Measurements from ENCODE around the gene KRT15.
"Not testable (repeated sequence)": the region's sequence is repeated elsewhere in the genome, so short reads cannot be mapped to it uniquely, and the experiment has no call there.

The KRT15 gene

DNA sequence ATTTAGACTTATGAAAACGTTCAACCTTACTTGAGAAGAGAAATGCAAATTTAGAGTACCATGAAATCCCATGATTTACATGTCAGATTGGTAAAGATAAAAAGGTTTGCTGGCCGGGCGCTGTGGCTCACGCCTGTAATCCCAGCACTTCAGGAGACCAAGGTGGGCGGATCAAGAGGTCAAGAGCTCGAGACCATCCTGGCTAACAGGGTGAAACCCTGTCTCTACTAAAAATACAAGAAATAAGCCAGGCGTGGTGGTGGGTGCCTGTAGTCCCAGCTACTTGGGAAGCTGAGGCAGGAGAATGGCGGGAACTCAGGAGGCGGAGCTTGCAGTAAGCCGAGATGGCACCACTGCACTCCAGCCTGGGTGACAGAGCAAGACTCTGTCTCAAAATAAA is 24.1 kb upstream of the KRT15 start:
- not testable (repeated sequence) for DNase-seq

- DNase-seq: no peak
Observed at GRCh38 chr17:41542357-41542756, 23.7 kb upstream of the KRT15 start.

DNA sequence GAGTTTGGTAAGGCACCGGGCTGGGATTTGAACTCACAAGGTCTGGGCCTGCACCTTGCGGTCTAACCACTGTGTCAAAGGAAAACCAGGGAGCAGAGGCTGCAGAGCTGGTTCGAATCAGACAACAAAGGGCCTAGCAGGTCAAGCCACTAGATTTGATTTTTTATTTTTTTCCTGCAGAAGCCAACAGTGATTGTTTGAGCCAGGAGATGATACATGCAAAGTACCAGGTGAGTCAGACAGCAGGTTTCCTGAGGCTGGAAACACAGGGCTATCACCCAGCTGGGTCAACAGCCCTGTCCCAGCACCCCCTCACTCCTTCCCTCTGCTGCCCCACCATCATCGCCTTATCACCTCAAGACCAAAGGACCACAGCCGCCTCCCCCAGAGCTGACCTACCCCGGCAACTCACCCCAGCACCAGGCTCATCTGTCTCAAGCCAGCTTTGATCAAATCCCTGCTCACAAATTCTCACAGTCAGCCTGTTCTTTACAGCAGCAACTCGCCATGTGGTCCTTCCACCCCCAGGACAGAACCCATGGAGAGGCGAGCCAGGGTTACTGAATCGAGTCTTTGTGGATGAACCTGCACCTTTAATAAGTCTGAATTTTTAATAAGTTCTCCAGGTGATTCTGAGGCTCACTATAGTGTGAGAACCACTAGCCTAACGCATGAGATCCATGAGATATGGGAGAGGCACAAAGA is 22.4 kb upstream of the KRT15 start:
- DNase-seq: no peak

DNA sequence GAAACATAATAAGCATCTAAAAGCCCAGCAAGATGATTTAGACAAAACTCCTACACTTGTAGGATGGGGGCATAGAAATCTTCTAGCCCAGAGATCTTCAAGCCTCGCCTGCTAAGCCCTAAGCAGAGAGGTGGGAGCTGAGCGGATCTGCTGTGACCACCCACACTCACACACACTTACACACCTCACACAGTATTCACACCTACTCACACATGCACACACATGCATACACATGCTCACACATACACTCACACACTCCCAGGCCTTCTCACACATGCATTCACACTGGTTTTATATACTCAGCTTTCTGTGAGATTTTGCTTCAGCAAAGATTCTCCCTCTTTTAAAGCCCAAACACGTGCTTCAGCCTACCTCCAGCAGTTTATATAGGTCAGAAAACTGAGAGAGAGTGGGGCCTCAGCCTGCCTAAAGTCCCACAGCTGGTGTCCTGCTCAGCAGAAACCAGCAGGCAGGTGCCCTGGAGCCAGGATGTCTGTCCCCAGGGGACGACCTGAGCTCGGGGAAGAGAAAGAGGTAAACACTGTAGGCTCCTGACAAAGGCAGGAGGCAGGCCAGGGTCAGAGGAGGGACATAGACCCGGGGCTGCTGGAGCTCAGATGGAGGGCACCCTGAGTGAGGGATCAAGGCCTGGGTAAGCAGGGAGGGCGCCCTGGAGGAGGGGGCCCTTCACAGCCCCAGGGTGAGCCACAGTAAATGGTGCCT is 21.4 kb upstream of the KRT15 start:
- no peak for DNase-seq

DNA sequence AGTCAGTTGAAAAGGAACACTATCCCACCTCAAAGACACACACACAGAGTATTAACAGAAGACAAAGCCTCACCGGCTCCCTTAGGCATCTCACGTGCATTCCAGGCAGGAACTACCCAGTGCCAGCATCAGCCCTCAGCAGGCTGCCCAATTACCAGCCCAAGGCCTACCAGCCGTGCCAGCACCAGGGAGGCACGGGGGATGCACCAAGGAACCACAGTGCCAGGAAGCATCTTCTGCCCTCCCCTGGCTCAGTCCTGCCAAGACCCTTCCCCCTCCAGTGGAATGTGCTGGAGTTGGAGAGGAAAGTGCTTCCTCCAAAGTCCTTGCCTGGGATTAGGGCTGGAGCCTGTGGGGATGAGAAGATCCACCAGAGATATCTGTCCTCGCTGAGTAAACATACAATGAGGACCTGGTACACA is 20.4 kb upstream of the KRT15 start:
- DNase-seq: no peak

GRCh38 chr17:41538565-41538991 is 19.9 kb upstream of the KRT15 start:
- DNase-seq: no peak

GRCh38 chr17:41537990-41538389 is 19.3 kb upstream of the KRT15 start:
- DNase-seq: no peak

DNA sequence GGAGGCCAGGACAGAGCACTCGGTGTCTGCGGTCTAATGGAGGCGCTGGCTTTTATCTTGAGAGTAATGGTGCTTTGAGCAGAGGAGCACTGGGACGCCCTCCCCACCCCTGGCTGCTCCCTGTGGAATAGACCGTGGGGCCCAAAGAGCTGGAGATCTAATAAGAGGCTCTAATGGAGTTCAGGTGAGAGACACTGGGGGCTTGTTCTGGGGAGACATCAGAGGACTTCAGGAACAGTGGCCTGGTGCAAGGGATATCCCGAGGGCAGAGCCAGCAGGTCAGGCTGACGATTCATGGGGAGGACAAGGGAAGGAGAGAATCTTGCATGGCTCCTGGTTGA is 18.9 kb upstream of the KRT15 start:
- no peak for DNase-seq

- no peak for DNase-seq
Observed at GRCh38 chr17:41536741-41537613, 18.3 kb upstream of the KRT15 start.

DNA sequence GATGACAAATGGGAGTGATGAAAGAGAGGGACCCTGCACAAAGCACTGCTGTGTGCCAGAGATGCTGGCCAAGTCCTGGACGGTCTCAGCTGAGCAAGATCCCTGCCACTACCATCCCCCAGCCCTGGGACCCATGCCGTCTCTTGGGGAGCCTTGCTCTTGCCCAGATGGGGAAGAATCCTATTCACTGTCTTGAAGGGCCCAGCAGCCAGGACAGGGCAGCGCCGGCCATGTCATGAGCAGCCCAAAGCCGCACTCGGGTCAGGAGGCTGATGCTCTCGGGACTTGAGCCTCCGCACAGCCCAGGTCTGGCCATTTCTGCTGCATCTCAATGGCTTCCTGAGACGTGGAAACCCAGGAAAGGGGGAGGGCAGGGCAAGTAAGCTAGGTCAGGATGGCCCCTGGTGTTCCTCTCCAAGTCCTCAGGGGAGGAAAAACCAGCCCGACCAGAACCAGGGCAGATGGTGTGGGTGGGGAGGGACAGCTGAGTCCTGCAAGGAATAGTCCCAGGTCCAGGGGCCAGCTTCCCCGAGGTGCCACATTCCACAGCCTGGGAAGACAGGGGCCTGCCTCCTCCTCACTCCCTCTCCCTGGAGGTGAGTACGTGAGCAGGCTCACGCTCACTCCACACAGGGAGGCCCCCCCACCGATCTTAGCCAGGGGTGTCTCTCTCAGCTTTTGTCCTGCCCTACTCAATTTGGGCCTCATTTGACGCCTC is 17.2 kb upstream of the KRT15 start:
- no peak for DNase-seq

DNA sequence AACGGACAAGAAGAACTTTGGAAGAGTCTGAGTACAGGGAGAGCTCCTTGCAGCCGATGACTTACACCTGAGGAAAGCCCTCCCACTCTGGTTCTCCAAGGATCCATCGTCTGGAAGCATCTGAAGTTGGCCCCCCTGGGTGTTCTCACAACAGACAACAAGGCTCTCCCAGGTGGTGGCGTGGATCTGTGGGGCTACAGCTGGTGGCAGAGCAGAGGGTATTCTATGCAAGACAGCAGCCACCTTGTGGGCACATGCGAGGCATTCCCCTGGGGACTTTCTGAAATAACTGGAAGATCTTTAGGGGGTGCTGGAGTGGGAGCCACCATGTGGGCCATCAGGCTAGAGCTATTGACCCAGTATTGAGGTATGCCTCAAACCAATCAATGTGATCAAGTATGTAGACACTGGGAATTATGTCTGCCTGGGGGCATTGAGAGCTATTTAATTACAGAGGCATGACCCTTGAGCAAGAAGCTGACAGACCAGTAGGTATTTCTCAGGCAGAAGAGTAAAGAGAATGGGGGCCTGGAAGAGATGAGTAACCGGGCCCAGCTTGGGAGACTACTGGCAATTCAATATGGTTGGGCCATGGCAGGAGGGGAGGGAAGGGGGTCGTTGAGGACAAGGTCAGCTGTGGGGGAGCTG is 16.3 kb upstream of the KRT15 start:
- DNase-seq: no peak

GRCh38 chr17:41533613-41534012 is 14.9 kb upstream of the KRT15 start:
- no peak for DNase-seq

- no peak for DNase-seq
Observed at GRCh38 chr17:41532947-41533570, 14.4 kb upstream of the KRT15 start.

- DNase-seq: no peak
Observed at GRCh38 chr17:41531993-41532392, 13.3 kb upstream of the KRT15 start.

DNA sequence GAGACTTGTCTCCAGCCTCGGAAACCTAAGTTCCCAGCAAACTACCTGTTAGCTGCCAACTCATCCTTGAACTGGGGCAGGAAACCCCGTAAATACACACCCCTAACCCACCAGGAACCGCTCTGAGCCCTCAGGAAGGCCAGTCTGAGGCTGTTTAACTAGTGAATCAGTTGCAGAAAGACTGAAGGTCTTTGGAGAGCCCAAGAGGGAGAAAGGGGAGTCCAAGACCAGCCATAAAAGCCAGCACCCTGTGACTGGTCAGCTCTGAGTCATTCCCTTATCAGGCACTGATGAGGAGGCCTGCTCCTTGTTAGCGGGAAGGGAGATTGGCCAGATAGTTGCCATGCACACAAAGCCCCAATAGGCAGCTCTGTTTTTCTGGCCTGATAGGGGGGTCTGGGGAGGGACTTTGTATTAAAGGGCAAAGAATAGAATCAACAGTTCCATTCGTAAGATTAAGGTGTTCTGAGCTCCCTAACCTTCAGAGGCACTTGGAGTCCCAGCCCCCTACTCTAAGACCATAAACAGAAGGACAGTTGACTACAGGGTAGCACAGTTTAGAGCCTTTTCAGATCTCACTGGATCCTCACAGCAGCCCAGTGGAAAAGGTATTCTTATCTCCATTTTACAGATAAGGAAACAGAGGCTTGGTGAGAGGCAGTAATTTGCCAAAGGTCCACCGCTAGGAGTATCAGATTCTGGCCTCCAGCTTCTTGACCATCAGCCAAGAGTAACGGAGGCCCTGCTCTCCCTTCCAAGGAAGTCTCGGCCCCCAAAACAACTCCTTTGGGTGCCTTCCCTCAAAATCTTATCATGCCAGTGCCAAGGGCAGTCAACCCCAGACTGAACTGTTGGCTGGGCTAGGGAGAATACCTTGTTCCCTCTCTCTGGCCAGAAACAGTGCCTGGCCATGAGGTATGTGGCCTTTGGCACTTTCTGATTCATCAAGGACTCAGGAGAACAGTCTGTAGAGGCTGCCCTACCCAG is 11.7 kb upstream of the KRT15 start:
- DNase-seq: no peak

- DNase-seq: no peak
Observed at GRCh38 chr17:41529491-41529915, 10.8 kb upstream of the KRT15 start.

DNA sequence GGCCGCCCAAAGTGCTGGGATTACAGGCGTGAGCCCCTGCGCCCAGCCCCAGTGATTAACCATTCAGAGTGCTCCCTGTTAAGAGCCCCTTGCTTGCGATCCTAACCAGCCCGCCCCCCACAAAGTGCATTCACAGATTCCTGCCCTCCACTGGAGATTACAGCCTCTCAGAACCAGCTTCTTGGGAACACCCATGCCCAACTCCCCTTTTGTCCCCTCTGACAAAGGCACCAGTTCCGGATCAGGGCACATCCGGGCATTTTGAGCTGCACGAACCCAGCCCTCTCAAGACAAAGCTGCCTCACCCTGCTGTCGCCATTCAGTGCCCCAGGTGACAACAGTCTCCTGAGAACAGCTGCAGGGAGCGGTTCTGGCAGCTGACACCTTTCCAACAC is 10.3 kb upstream of the KRT15 start:
- DNase-seq: no peak

DNA sequence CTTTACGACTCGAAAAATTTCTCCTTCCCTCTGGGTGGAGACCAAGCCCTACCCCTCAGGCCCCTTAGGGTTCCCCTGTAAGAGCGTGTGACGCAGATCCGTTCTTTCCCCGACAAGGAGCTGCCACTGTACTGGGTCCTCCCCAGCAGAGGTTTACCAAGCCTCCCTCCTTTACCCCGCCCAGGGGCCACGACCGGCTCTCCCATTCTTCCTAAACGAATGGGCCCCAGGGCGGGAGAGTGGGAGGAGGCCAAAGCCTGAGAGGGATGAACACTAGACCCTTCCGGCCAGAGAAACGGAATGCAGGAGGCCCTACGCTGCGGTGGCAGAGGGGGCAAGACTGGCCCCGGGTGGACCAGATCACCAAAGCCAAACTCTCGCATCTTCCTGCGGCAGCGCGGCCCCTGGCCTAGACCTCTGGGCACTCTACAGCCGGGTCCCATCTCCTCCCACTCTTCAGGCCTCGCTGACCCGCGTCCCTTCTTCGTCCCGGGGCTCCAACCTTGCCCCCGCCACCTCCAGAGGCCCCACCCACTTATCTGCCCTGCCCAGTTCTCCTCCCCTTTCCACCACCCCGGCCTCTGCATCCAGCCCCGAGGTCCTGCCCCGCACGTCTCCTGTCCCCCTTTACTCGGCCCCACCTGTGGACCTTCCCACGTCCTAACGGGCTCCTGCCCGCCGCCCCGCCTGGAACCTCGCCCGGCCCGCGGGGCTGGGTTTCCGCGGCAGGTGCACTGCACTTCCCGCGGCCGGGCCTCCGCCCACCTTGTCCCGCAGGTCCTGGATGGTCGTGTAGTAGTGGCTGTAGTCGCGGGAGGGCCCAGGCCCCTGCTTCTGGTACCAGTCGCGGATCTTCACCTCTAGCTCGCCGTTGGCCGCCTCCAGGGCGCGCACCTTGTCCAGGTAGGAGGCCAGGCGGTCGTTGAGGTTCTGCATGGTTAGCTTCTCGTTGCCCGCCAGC is 8.7 kb upstream of the KRT15 start:
- no peak for DNase-seq

DNA sequence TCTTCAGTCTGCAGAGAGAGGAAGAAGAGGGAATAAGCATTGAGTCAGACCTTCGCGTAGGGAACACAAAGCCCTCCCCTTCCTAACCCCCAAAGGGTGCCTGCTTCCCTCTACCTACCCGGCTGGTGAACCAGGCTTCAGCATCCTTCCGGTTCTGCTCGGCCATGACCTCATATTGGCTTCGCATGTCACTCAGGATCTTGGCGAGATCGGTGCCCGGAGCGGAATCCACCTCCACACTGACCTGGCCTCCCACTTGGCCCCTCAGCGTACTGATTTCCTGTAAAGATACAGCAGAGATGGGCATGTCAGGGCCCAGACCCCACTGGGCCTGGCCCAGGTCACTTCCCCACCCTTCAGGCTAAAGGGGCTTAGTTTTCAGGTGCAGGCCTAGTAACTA is 5.6 kb upstream of the KRT15 start:
- DNase-seq: no peak

- DNase-seq: no peak
Observed at GRCh38 chr17:41523787-41524186, 5.1 kb upstream of the KRT15 start.

Measured in activated CD4-positive, alpha-beta T cell treated with anti-CD3 and anti-CD28 coated beads, Interleukin-10, Interleukin-2, amounts not matched to agents 100 ng/mL and 50 ng/mL, durations not matched to agents 16 hours and 8 hours (primary cell).